ENCODE measurements around the gene CLEC20A.

DNA sequence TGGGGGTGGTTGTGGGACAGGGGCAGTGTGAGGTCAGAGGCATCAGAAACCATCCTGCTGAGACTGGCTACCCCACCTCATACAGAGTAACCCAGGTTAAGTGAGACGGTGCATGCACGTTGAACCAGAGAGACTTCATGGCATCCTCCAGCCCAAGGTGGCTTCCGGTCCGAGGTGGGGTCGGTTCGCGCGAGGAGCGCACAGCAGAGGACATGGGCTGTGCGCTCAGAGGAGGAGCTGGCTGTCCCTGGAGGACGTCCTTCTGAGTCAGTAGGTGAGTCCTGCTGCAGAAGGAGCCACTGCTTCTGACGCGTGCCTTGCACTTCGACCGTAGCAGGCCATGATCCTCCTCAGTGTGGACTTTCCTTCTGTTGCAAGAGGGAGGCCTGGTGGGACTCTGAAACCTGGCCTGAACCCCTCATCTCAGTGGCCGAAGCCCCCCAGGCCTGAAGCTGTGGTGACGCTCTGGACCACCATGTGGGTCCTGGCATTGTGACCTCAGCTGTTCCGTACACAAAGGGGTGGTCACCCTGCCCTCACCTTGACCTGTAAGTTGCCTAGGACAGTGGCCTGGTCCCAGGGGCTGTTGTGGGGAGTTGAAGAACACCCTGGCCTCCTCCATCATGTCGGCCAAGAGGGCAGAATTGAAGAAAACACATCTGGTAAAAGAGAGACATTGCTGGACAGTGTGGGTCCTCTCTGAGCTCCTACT lies 16.0 kb upstream of the CLEC20A start, which contains the start of gene TEX35:
- TF ChIP-seq EZH2 (IDR thresholded peaks at IDR 0.05; ENCODE audit: borderline replicate concordance, insufficient read depth, low read depth, low read length, poor library complexity, severe bottlenecking) (no peak), CTCF (IDR thresholded peaks at IDR 0.05) (no peak)
